GM03348 (cell line): Measurements from ENCODE around the gene EFNA3.

ENCODE experiments used
- DNase-seq: peaks from one replicate; pipeline ENCODE4 v3.0.0; 2012; ENCODE audit warnings: low spot score

EFNA3 gene

GRCh38 chr1:155083865-155084721 lies 5.5 kb downstream of the EFNA3 start:
- no peak for DNase-seq

GRCh38 chr1:155084722-155085503 lies 6.3 kb downstream of the EFNA3 start:
- DNase-seq = peak; percentile 98

- peak; percentile 66 for DNase-seq
These were observed 7.0 kb downstream of the EFNA3 start for GRCh38 chr1:155085504-155086127.

- DNase-seq = peak; percentile 85
These were observed 7.6 kb downstream of the EFNA3 start for GRCh38 chr1:155086128-155086741.

- no peak for DNase-seq
These were observed 8.4 kb downstream of the EFNA3 start for GRCh38 chr1:155086856-155087535.

- DNase-seq = peak; percentile 86
These were observed 12.7 kb downstream of the EFNA3 start for GRCh38 chr1:155091071-155092051.

GRCh38 chr1:155092131-155092530 lies 13.5 kb downstream of the EFNA3 start:
- no peak for DNase-seq

- no peak for DNase-seq
These were observed 14.0 kb downstream of the EFNA3 start for GRCh38 chr1:155092641-155093040.

GRCh38 chr1:155093911-155094621 lies 15.4 kb downstream of the EFNA3 start:
- peak; percentile 48 for DNase-seq

- no peak for DNase-seq
These were observed 15.9 kb downstream of the EFNA3 start for GRCh38 chr1:155094622-155094948.

- DNase-seq = no peak
These were observed 20.7 kb downstream of the EFNA3 start for GRCh38 chr1:155099331-155099730.

GRCh38 chr1:155103325-155103724 lies 24.7 kb downstream of the EFNA3 start:
- no peak for DNase-seq

GRCh38 chr1:155104605-155105534 lies 26.2 kb downstream of the EFNA3 start:
- DNase-seq = no peak

- DNase-seq = no peak
These were observed 27.0 kb downstream of the EFNA3 start for GRCh38 chr1:155105604-155106011.

GRCh38 chr1:155106862-155107261 lies 28.2 kb downstream of the EFNA3 start:
- DNase-seq = no peak

- DNase-seq = no peak
These were observed 28.9 kb downstream of the EFNA3 start for GRCh38 chr1:155107309-155108264.

GRCh38 chr1:155108296-155108695 lies 29.7 kb downstream of the EFNA3 start:
- no peak for DNase-seq

- DNase-seq = no peak
These were observed 31.7 kb downstream of the EFNA3 start for GRCh38 chr1:155110381-155110780.
